Mesenchymal stem cell (in vitro differentiated cells and primary cell): Measurements from ENCODE around the gene SUN1.
A peak's percentile ranks its signal among the peaks of the same experiment; 100 is the strongest.

Experiments used
- DNase-seq: peaks from one replicate; pipeline ENCODE4 v3.0.0-alpha.2; 2013
- H2AFZ ChIP-seq: one replicate; pipeline ENCODE4 v1.6.1; 2013; ENCODE audit warnings: low read depth, mild to moderate bottlenecking, control low read depth, inconsistent platforms, low read length, moderate library complexity
- H2AK5ac ChIP-seq: 2 replicates; pipeline ENCODE4 v1.6.1; 2013; ENCODE audit warnings: low read length, moderate library complexity, mild to moderate bottlenecking, inconsistent platforms; ENCODE audit not compliant: severe bottlenecking
- H2BK120ac ChIP-seq: one replicate; pipeline ENCODE4 v1.6.1; 2013; ENCODE audit warnings: low read depth, mild to moderate bottlenecking, inconsistent platforms, low read length, moderate library complexity
- H2BK12ac ChIP-seq, 2 experiments: one replicate each; pipeline ENCODE4 v1.6.1; 2013; ENCODE audit warnings: inconsistent platforms in 2 of 2, low read length in 2 of 2, mild to moderate bottlenecking in 2 of 2, moderate library complexity in 2 of 2, control low read depth in 1 of 2
- H2BK15ac ChIP-seq: one replicate; pipeline ENCODE4 v1.6.1; 2013; ENCODE audit warnings: mild to moderate bottlenecking, low read depth, inconsistent platforms; ENCODE audit not compliant: poor library complexity, severe bottlenecking
- H2BK5ac ChIP-seq: 2 replicates; pipeline ENCODE4 v1.6.1; 2013; ENCODE audit warnings: low read depth, mild to moderate bottlenecking, low read length, control low read depth, inconsistent platforms; ENCODE audit not compliant: poor library complexity, severe bottlenecking
- H3K14ac ChIP-seq, 2 experiments: one replicate each; pipeline ENCODE4 v1.6.1; 2013; ENCODE audit warnings: inconsistent platforms in 2 of 2, low read length in 2 of 2, control low read depth in 1 of 2, mild to moderate bottlenecking in 1 of 2, moderate library complexity in 1 of 2
- H3K18ac ChIP-seq, 2 experiments: one replicate each; pipeline ENCODE4 v1.6.1; 2013; ENCODE audit warnings: inconsistent platforms in 2 of 2, low read length in 2 of 2, control low read depth in 1 of 2, low read depth in 1 of 2, mild to moderate bottlenecking in 1 of 2
- H3K23ac ChIP-seq, 2 experiments: one replicate each; pipeline ENCODE4 v1.6.1; 2013; ENCODE audit warnings: inconsistent platforms in 2 of 2, low read length in 2 of 2, mild to moderate bottlenecking in 2 of 2, moderate library complexity in 2 of 2, control low read depth in 1 of 2
- H3K27ac ChIP-seq: 2 replicates; pipeline ENCODE4 v1.5.1; 2013; ENCODE audit warnings: mild to moderate bottlenecking, moderate library complexity, low read length, control low read depth, inconsistent platforms; ENCODE audit not compliant: poor library complexity, severe bottlenecking
- H3K27me3 ChIP-seq, 2 experiments: 2 replicates each; pipeline versions ENCODE4 v1.6.1 to v1.7.0; 2013; ENCODE audit warnings: low read length in 2 of 2, mild to moderate bottlenecking in 2 of 2, moderate library complexity in 2 of 2, control low read depth in 1 of 2, inconsistent platforms in 1 of 2; ENCODE audit not compliant: control insufficient read depth in 1 of 2, insufficient read depth in 1 of 2
- H3K36me3 ChIP-seq, 2 experiments: 2 replicates each; pipeline versions ENCODE4 v1.6.1 to v1.7.0; 2013; ENCODE audit warnings: low read length in 2 of 2, control low read depth in 1 of 2, inconsistent platforms in 1 of 2, low read depth in 1 of 2, mild to moderate bottlenecking in 1 of 2; ENCODE audit not compliant: insufficient read depth in 2 of 2, control insufficient read depth in 1 of 2
- H3K4ac ChIP-seq, 2 experiments: one replicate each; pipeline ENCODE4 v1.6.1; 2013; ENCODE audit warnings: inconsistent platforms in 2 of 2, low read length in 2 of 2, mild to moderate bottlenecking in 2 of 2, moderate library complexity in 2 of 2, control low read depth in 1 of 2, low read depth in 1 of 2
- H3K4me1 ChIP-seq: 2 replicates; pipeline ENCODE4 v1.6.1; 2013; ENCODE audit warnings: low read depth, low read length, control low read depth; ENCODE audit not compliant: control insufficient read depth, insufficient read depth
- H3K4me2 ChIP-seq: 2 replicates; pipeline ENCODE4 v1.6.1; 2013; ENCODE audit warnings: low read length, mild to moderate bottlenecking, inconsistent platforms; ENCODE audit not compliant: poor library complexity, severe bottlenecking
- H3K4me3 ChIP-seq, 2 experiments: 2 replicates each; pipeline versions ENCODE4 v1.5.1 to v1.7.0; 2013; ENCODE audit warnings: low read length in 2 of 2, mild to moderate bottlenecking in 2 of 2, control low read depth in 1 of 2, low read depth in 1 of 2; ENCODE audit not compliant: insufficient read depth in 1 of 2
- H3K79me1 ChIP-seq: replicated peaks from 2 replicates; pipeline ENCODE4 v1.6.1; 2013; ENCODE audit warnings: mild to moderate bottlenecking, control low read depth, low read length, inconsistent platforms; ENCODE audit not compliant: poor library complexity, severe bottlenecking
- H3K9ac ChIP-seq: 2 replicates; pipeline ENCODE4 v1.7.0; 2013; ENCODE audit warnings: mild to moderate bottlenecking, low read length, moderate library complexity
- H3K9me3 ChIP-seq: 2 replicates; pipeline ENCODE4 v1.7.0; 2013; ENCODE audit warnings: mild to moderate bottlenecking, low read length; ENCODE audit not compliant: control insufficient read depth
- H4K8ac ChIP-seq: one replicate; pipeline ENCODE4 v1.6.1; 2013; ENCODE audit warnings: inconsistent platforms, mild to moderate bottlenecking, low read length, moderate library complexity
- H4K91ac ChIP-seq: one replicate; pipeline ENCODE4 v1.6.1; 2013; ENCODE audit warnings: mild to moderate bottlenecking, low read length, inconsistent platforms
- WGBS: methylation state at CpG from one replicate; pipeline ENCODE4 v1.1.7; 2013; ENCODE audit warnings: mixed read lengths; 5-methylcytosine and 5-hydroxymethylcytosine counted together

Gene SUN1

DNA sequence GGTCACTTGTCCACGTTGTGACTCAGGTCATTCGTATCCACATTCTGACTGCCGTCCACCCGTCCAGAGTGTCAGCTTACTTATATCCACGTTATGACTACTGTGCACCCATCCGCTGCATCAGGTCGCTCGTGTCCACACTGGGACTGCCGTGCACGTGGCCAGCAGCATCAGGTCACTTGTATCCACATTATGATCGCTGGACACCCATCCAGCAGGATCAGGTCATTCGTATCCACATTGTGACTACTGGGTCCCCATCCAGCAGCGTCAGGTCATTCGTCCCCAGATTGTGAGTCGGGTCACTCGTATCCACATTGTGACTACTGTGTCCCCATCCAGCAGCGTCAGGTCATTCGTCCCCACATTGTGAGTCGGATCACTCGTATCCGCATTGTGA lies 47.3 kb upstream of the SUN1 start:
- no peak overlapping the region for H2BK15ac ChIP-seq
- H3K23ac ChIP-seq, result no peak overlapping the region
- H3K9ac ChIP-seq, result no peak overlapping the region
- H3K36me3 ChIP-seq, result peaks cover 53 to 54% of the 10 kb centered on the region in 2 experiments
- H2AK5ac ChIP-seq, result no peak overlapping the region
- peaks cover 10% of the 10 kb centered on the region for H3K4me1 ChIP-seq
- no peak overlapping the region for H2BK12ac ChIP-seq
- H3K27me3 ChIP-seq, result no peaks in the 10 kb centered on the region
- H2AFZ ChIP-seq, result no peak overlapping the region
- no peaks in the 10 kb centered on the region for H3K9me3 ChIP-seq
- H3K79me1 ChIP-seq, result peaks cover 15% of the 10 kb centered on the region
- no peak overlapping the region for H3K4ac ChIP-seq
- H3K18ac ChIP-seq, result no peak overlapping the region
- H2BK5ac ChIP-seq, result no peak overlapping the region
- H3K4me3 ChIP-seq, result no peak overlapping the region
- WGBS, result 97% methylated on average over 21 of the region's 21 CpGs
- no peak overlapping the region for H4K8ac ChIP-seq
- H4K91ac ChIP-seq, result no peak overlapping the region
- H2BK120ac ChIP-seq, result no peak overlapping the region
- no peak overlapping the region for H3K14ac ChIP-seq
- no peak overlapping the region for H3K4me2 ChIP-seq
- DNase-seq, result no peak
- no peak overlapping the region for H3K27ac ChIP-seq

DNA sequence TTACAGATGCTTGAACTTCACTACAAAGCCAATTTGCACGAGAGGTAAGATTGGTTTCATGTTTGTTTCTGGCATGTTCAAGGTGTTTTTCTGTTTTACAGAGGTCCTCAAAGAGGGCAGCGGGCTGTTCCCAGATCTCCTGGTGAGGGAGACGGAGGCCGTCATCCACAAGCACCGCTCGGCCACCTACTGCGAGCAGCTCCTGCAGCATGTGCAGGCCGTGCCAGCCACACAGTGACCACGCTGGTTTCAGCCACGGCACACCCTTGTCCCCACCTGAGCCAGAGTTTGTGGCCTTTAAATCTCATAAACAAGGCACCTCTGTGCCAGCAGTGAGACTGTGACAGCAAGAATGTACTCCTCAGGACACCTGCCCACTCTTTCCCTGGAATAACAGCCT lies 46.9 kb upstream of the SUN1 start:
- no peak for DNase-seq
- Histone ChIP-seq H3K4me3 (no peak overlapping the region), H3K23ac (no peak overlapping the region), H2BK12ac (no peak overlapping the region), H3K18ac (no peak overlapping the region), H3K79me1 (peaks cover 15% of the 10 kb centered on the region), H3K14ac (no peak overlapping the region), H4K91ac (no peak overlapping the region), H3K4me1 (peaks cover 8% of the 10 kb centered on the region), H4K8ac (no peak overlapping the region), H3K9ac (no peak overlapping the region), H2AK5ac (no peak overlapping the region), H3K9me3 (no peaks in the 10 kb centered on the region), H3K4me2 (no peak overlapping the region), H3K36me3 (peaks cover 48 to 55% of the 10 kb centered on the region in 2 experiments), H2BK120ac (no peak overlapping the region), H2BK15ac (no peak overlapping the region), H3K4ac (no peak overlapping the region), H2AFZ (no peak overlapping the region), H3K27ac (no peak overlapping the region), H2BK5ac (no peak overlapping the region), H3K27me3 (no peaks in the 10 kb centered on the region)
- WGBS, result 97% methylated on average over 10 of the region's 10 CpGs

DNA sequence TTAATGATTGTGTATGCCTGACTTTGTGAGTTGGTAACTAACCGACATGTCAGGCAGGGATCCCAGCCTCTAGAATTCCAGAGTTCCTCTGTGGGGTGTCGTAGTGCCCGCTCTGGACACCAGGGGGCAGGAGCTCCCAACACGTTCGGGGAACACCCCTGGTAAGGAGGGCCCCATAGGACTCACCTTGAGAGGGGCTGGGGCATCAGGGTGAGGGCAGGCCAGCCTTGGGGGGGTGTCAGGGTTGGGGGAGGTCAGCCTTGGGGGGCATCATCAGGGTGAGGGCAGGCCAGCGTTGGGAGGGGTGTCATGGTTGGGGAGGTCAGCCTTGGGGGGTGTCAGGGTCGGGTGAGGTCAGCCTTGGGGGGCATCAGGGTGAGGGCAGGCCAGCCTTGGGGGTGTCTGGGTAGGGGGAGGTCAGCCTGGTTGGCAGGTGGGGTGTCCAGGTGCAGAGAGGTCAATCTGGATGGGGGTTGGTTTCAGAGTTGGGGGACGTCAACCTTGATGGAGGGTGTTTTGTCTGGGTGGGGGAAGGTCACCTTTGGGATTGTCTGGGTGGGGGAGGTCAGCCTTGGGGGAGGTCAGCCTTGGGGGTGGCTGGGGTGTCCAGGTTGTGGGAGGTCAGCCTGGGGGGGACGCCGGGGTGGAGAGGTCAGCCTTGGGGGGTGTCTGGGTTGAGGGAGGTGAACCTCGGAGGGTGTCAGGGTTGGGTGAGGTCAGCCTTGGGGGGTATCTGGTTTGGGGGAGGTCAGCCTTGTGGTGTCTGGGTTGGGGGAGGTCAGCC lies 45.6 kb upstream of the SUN1 start:
- Histone ChIP-seq H3K4me1 (peaks cover 3% of the 10 kb centered on the region), H3K27me3 (no peaks in the 10 kb centered on the region), H2BK120ac (no peak overlapping the region), H3K36me3 (peaks cover 46 to 55% of the 10 kb centered on the region in 2 experiments), H3K18ac (no peak overlapping the region), H3K23ac (no peak overlapping the region), H3K4ac (no peak overlapping the region), H2AK5ac (no peak overlapping the region), H3K27ac (no peak overlapping the region), H2BK5ac (no peak overlapping the region), H3K9me3 (no peaks in the 10 kb centered on the region), H2BK15ac (no peak overlapping the region), H3K79me1 (peaks cover 15% of the 10 kb centered on the region), H2AFZ (no peak overlapping the region), H3K4me2 (no peak overlapping the region), H3K14ac (no peak overlapping the region), H3K4me3 (no peak overlapping the region), H4K8ac (no peak overlapping the region), H4K91ac (no peak overlapping the region), H3K9ac (no peak overlapping the region), H2BK12ac (peak overlapping the region in 1 of 2 experiments; percentile 37)
- 68% methylated on average over 11 of the region's 11 CpGs for WGBS
- DNase-seq, result peak; percentile 58

DNA sequence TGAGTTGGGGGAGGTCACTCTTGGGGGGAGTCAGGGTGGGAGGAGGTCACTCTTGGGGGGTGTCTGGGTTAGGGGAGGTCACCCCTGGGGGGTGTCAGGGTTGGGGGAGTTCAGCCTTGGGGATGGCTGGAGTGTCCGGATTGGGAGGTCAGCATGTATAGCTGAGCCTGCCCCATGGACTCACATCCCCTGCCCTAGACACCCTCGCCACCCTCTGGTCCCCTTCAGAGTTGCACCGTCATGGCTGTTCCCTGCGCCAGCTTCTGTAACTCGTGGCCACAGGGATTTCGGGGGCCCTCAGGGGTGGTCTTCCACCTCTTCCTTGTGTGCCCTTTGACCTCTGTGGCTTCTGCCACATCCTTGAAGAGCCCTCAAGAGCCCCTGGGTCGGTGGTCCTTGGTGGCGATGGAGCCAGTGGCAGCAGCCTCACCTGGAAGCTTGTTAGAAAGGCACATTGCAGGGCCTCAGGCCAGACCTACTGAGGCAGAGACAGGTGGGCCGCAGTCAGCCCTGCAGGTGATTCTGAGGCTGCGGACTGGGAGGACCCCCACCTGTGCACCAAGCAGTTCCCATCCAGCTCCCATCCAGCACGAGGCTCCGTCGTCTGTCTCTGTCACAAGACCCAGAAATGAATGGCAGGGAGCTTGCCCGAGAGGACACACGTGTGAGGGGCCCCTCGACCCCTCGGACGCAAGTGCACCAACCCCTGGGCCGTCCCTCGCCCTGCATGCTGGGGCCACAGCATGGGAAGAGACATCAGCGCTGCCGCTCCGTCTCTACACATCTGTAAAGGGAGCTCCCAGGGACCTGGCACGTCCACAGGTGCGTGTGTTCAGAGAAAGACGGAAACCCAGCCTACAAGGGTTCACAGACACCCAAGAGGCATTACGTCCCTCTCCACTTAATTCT lies 44.7 kb upstream of the SUN1 start:
- H3K23ac ChIP-seq, result no peak overlapping the region

More for the DNA sequence above, 44.7 kb upstream of the SUN1 start:
- Histone ChIP-seq H3K9me3 (no peaks in the 10 kb centered on the region), H2AK5ac (no peak overlapping the region), H2BK120ac (no peak overlapping the region), H3K27ac (no peak overlapping the region), H4K8ac (no peak overlapping the region), H2BK15ac (peak overlapping the region; percentile 37), H2BK12ac (no peak overlapping the region), H3K9ac (no peak overlapping the region), H3K4me2 (no peak overlapping the region), H2AFZ (no peak overlapping the region), H3K18ac (no peak overlapping the region), H3K4me3 (no peak overlapping the region), H3K14ac (no peak overlapping the region), H3K27me3 (no peaks in the 10 kb centered on the region), H3K4me1 (peaks cover 3% of the 10 kb centered on the region), H2BK5ac (no peak overlapping the region), H3K36me3 (peaks cover 42 to 46% of the 10 kb centered on the region in 2 experiments), H4K91ac (no peak overlapping the region), H3K4ac (no peak overlapping the region), H3K79me1 (peaks cover 13% of the 10 kb centered on the region)
- DNase-seq, result no peak
- WGBS, result 96% methylated on average over 25 of the region's 27 CpGs
